GM23248 (cell line): ENCODE measurements around the gene PSPC1. TPM values are rescaled to one million over a fixed set of nuclear protein-coding genes. Genes with fewer than 3 reads are reported as not detected.
"Not testable (repeated sequence)": the region's sequence is repeated elsewhere in the genome, so short reads cannot be mapped to it uniquely, and the experiment has no call there.

Experiments
- DNase-seq: peaks from one replicate; pipeline ENCODE4 v3.0.0-alpha.2; 2015
- H2AFZ ChIP-seq: fragments of 200-600 bp; sonication (generic); 2 replicates; pipeline ENCODE4 v1.6.1; 2016; ENCODE audit warnings: antibody characterized with exemption
- H3F3A ChIP-seq: fragments of 200-600 bp; sonication (generic); 2 replicates; pipeline ENCODE4 v1.6.1; 2016; ENCODE audit warnings: mild to moderate bottlenecking, antibody characterized with exemption, mixed run types; ENCODE audit not compliant: insufficient read depth
- H3K27ac ChIP-seq: fragments of 200-600 bp; sonication (generic); 2 replicates; pipeline ENCODE4 v1.5.1; 2016; ENCODE audit warnings: mild to moderate bottlenecking
- H3K27me3 ChIP-seq: fragments of 200-600 bp; sonication (generic); replicated peaks from 2 replicates; pipeline ENCODE4 v1.6.1; 2016; ENCODE audit warnings: mild to moderate bottlenecking; ENCODE audit not compliant: insufficient read depth
- H3K36me3 ChIP-seq: fragments of 200-600 bp; sonication (generic); 2 replicates; pipeline ENCODE4 v1.6.1; 2016; ENCODE audit warnings: low read depth, mild to moderate bottlenecking
- H3K4me1 ChIP-seq: fragments of 200-600 bp; sonication (generic); 2 replicates; pipeline ENCODE4 v1.6.1; 2016; ENCODE audit warnings: mild to moderate bottlenecking; ENCODE audit not compliant: insufficient read depth
- H3K4me2 ChIP-seq: fragments of 200-600 bp; sonication (generic); one replicate; pipeline ENCODE4 v1.6.1; 2016; ENCODE audit warnings: mild to moderate bottlenecking; ENCODE audit not compliant: unreplicated experiment
- H3K4me3 ChIP-seq: fragments of 200-600 bp; sonication (generic); 2 replicates; pipeline ENCODE4 v1.5.1; 2016; ENCODE audit warnings: mild to moderate bottlenecking
- H3K79me2 ChIP-seq: fragments of 200-600 bp; sonication (generic); 2 replicates; pipeline ENCODE4 v1.6.1; 2016; ENCODE audit warnings: mild to moderate bottlenecking; ENCODE audit not compliant: insufficient read depth
- H3K9ac ChIP-seq: fragments of 200-600 bp; sonication (generic); 2 replicates; pipeline ENCODE4 v1.6.1; 2016; ENCODE audit warnings: mild to moderate bottlenecking
- H3K9me2 ChIP-seq: fragments of 200-600 bp; sonication (generic); 2 replicates; pipeline ENCODE4 v1.6.1; 2016; ENCODE audit warnings: mixed run types, mild to moderate bottlenecking, moderate library complexity; ENCODE audit not compliant: insufficient read depth
- H3K9me3 ChIP-seq: fragments of 200-600 bp; sonication (generic); one replicate; pipeline ENCODE4 v1.6.1; 2017; ENCODE audit warnings: low read depth
- H4K20me1 ChIP-seq: fragments of 200-600 bp; sonication (generic); 2 replicates; pipeline ENCODE4 v1.6.0; 2016; ENCODE audit not compliant: insufficient read depth
- EZH2 ChIP-seq: fragments of 200-600 bp; sonication (generic); IDR thresholded peaks from 2 replicates; pipeline ENCODE4 v1.6.1; 2018; ENCODE audit warnings: antibody characterized with exemption, mild to moderate bottlenecking; ENCODE audit not compliant: insufficient read depth, poor library complexity, severe bottlenecking
- EZH2phosphoT487 ChIP-seq: fragments of 200-600 bp; sonication (generic); IDR thresholded peaks from 2 replicates; pipeline ENCODE4 v1.6.1; 2018; ENCODE audit warnings: antibody characterized with exemption, moderate library complexity, mild to moderate bottlenecking, low read depth; ENCODE audit not compliant: insufficient read depth
- WGBS, 2 experiments: methylation state at CpG; one replicate each; pipeline ENCODE4 v1.1.6; 2015 to 2017; ENCODE audit warnings: low lambda C conversion rate in 2 of 2, low coverage in 1 of 2; ENCODE audit errors: missing lambda C conversion rate in 2 of 2; 5-methylcytosine and 5-hydroxymethylcytosine counted together
- in situ Hi-C: fragments of 300-500 bp; cut with MboI; formaldehyde crosslinking; loops from 2 replicates; pipeline ENCODE4 v1.15.0; 2020
- polyA plus RNA-seq: library from polyadenylated mRNA; unstranded; fragments of >200 nt; fragmentation: Nextera tagmentation; extraction: Ambion mirVana; gene quantifications from 2 replicates; pipeline ENCODE4 v1.2.1, GENCODE V29; 2016
- total RNA-seq: library from RNA; depleted of rRNA; stranded (reverse); fragments of >200 nt; shearing (Covaris generic); gene quantifications from 2 replicates; pipeline ENCODE4 v1.2.3, GENCODE V29; 2014

PSPC1 gene
- total and polyA plus RNA-seq, 2 experiments from 2014 or later: 17.2 to 27.9 TPM

DNA sequence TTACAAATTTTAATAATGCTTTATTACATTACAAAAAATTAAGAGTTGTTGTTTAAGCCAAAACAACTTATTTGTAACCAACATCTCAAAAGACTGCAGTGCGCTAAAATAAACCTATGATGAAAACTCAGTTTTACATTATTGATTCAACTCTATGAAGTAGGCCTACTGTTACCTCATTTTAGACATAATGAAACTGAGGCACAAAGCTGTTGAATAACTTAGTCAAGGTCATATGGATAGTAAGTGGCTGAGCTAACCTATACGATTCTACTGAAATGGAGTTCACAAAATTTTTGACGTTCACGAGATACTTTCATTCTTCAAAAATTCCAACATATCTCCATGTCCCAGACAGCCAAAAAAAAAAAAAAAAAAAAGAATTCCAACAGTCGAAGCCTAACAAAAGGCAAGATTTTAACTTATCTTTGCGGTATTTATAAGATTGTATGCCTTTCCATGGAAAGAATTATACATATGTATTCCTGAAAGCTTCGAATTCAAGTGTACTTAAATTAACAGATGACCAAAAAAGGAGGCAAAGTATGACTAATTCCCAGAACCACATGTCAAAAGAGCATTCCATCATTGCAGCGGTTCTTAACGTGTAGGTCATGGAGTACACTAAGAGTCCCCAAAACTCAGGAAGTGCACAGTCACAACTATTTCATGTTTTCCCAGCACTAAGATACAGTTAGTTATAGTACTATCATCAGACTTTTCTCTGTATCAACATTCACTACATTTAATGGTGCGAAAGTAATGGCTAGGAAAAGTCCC, 69.4 kb downstream of the PSPC1 start:
- no peak overlapping the region for H3K9ac ChIP-seq
- no peaks in the 10 kb centered on the region for H4K20me1 ChIP-seq
- no peaks in the 10 kb centered on the region for H3K9me2 ChIP-seq
- H3K79me2 ChIP-seq: peaks cover 32% of the 10 kb centered on the region
- in situ Hi-C loops: no loop called here
- H3K4me1 ChIP-seq: no peaks in the 10 kb centered on the region
- no peak for TF ChIP-seq EZH2phosphoT487
- TF ChIP-seq EZH2: no peak
- WGBS, 2 experiments: 79 to 81% methylated on average over 10 of the region's 10 CpGs
- no peak overlapping the region for H2AFZ ChIP-seq
- peaks cover 7% of the 10 kb centered on the region; the same call in 1 of the 2 replicates for H3F3A ChIP-seq
- H3K27me3 ChIP-seq: no peaks in the 10 kb centered on the region
- no peak overlapping the region for H3K27ac ChIP-seq
- no peak overlapping the region for H3K4me2 ChIP-seq
- H3K9me3 ChIP-seq: no peaks in the 10 kb centered on the region
- H3K4me3 ChIP-seq: no peak overlapping the region
- peaks cover 18% of the 10 kb centered on the region for H3K36me3 ChIP-seq
- DNase-seq: peak; percentile 44

GRCh38 chr13:19709782-19710181, 73.0 kb downstream of the PSPC1 start:
- Histone ChIP-seq H3K36me3 (peaks cover 10% of the 10 kb centered on the region), H3K79me2 (peaks cover 19% of the 10 kb centered on the region)
- H3F3A ChIP-seq, H3K4me1 ChIP-seq, H3K9me3 ChIP-seq, H3K4me2 ChIP-seq, H3K27me3 ChIP-seq, DNase-seq, H2AFZ ChIP-seq, H3K4me3 ChIP-seq, H3K9me2 ChIP-seq, in situ Hi-C loops, H4K20me1 ChIP-seq, H3K27ac ChIP-seq, H3K9ac ChIP-seq: not testable (repeated sequence)

DNA sequence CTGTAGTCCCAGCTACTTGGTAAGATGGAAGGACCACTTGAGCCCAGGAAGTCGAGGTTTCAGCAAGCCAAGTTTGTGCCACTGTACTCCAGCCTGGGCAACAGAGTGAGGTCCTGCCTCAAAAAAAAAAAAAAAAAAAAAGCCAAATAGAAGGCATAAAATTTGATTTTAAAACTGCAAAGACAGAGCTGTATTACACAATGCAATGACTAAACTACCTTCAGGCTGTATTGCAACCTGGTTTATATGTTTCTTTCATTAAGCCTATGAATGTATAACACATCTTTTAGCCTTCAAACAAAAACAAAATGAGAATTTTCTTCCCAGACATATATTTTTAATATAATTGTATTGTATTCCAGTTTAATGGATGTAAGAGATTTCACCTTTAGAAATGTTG, 73.7 kb downstream of the PSPC1 start:
- H4K20me1 ChIP-seq, H3K4me2 ChIP-seq, in situ Hi-C loops, H3K4me3 ChIP-seq, H3K9me2 ChIP-seq, H3K9ac ChIP-seq, H3K9me3 ChIP-seq, H2AFZ ChIP-seq, H3K4me1 ChIP-seq, H3K27me3 ChIP-seq, H3F3A ChIP-seq, H3K27ac ChIP-seq: not testable (repeated sequence)
- WGBS, 2 experiments: 96 to 100% methylated on average over 1 of the region's 1 CpG
- peaks cover 17% of the 10 kb centered on the region for H3K79me2 ChIP-seq
- DNase-seq: peak; percentile 18
- peaks cover 10% of the 10 kb centered on the region for H3K36me3 ChIP-seq

- H3K4me3 ChIP-seq, H3K9me3 ChIP-seq, H4K20me1 ChIP-seq, H2AFZ ChIP-seq, H3K36me3 ChIP-seq, DNase-seq, H3K9ac ChIP-seq, in situ Hi-C loops, H3K4me2 ChIP-seq, H3F3A ChIP-seq, H3K27ac ChIP-seq, H3K9me2 ChIP-seq, H3K27me3 ChIP-seq: not testable (repeated sequence)
- Histone ChIP-seq H3K4me1 (peaks cover 18% of the 10 kb centered on the region), H3K79me2 (peaks cover 15% of the 10 kb centered on the region)
- 79 to 82% methylated on average over 6 of the region's 6 CpGs for WGBS, 2 experiments
These were observed 78.5 kb downstream of the PSPC1 start for GRCh38 chr13:19704256-19704655.

- H3K9ac ChIP-seq, H3K36me3 ChIP-seq, H3K9me3 ChIP-seq, H3K27me3 ChIP-seq, H3F3A ChIP-seq, H3K27ac ChIP-seq, H2AFZ ChIP-seq, H3K9me2 ChIP-seq, in situ Hi-C loops, H3K79me2 ChIP-seq, H4K20me1 ChIP-seq, H3K4me3 ChIP-seq: not testable (repeated sequence)
- Histone ChIP-seq H3K4me1 (peaks cover 18% of the 10 kb centered on the region), H3K4me2 (peak overlapping the region; percentile 41)
- 0 out of 2 replicates have a peak, but pooled peaks have one; percentile 37 for TF ChIP-seq EZH2phosphoT487
- peak; percentile 8 for DNase-seq
These were observed 81.1 kb downstream of the PSPC1 start for GRCh38 chr13:19701619-19702018.

GRCh38 chr13:19700963-19701362, 81.8 kb downstream of the PSPC1 start:
- H3K4me2 ChIP-seq, H2AFZ ChIP-seq, H4K20me1 ChIP-seq, in situ Hi-C loops, H3K27me3 ChIP-seq, H3K27ac ChIP-seq, H3K9me2 ChIP-seq, H3K9me3 ChIP-seq, H3K36me3 ChIP-seq, H3K9ac ChIP-seq, DNase-seq, H3F3A ChIP-seq, H3K4me3 ChIP-seq: not testable (repeated sequence)
- Histone ChIP-seq H3K79me2 (peaks cover 15% of the 10 kb centered on the region), H3K4me1 (peaks cover 18% of the 10 kb centered on the region)
- 85% methylated on average over 3 of the region's 5 CpGs for WGBS, 2 experiments
